ENCODE results near the gene NBL1.

The NBL1 gene

DNA sequence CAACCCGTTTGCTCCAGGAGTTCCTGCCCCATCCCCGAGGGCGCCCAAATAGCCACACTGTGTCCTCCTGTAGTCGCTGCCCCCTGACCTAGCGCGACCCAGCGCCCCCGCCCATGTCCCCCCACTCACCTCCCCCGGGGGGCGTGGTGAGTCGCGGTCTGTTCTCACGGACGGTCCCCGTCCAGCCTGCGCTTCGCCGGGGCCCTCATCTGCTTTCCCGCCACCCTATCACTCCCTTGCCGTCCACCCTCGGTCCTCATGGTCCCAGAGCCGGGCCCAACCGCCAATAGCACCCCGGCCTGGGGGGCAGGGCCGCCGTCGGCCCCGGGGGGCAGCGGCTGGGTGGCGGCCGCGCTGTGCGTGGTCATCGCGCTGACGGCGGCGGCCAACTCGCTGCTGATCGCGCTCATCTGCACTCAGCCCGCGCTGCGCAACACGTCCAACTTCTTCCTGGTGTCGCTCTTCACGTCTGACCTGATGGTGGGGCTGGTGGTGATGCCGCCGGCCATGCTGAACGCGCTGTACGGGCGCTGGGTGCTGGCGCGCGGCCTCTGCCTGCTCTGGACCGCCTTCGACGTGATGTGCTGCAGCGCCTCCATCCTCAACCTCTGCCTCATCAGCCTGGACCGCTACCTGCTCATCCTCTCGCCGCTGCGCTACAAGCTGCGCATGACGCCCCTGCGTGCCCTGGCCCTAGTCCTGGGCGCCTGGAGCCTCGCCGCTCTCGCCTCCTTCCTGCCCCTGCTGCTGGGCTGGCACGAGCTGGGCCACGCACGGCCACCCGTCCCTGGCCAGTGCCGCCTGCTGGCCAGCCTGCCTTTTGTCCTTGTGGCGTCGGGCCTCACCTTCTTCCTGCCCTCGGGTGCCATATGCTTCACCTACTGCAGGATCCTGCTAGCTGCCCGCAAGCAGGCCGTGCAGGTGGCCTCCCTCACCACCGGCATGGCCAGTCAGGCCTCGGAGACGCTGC is 21.7 kb downstream of the NBL1 start:
- no peak for DNase-seq (ENCODE audit: low read depth, low spot score)

DNA sequence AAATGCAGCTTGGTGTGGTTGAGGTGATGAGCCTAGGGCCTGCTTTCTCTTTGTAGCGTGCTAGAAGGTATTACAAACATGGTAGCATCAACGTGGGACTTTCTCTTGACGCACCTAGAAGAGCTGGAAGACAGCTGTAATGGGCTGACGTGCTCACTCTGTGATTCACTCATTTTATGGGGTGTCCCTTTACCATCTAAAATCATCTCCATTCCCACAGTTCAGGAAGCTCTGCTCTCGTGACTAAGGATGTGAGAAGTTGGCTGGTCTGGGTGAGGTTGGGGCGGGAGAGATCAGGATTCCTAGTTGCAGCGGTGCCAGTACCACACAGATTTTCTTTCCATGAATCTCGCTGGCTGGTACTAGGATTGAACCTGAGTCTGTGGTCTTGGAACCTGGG is 24.8 kb downstream of the NBL1 start:
- DNase-seq (ENCODE audit: low read depth, low spot score), result no peak

DNA sequence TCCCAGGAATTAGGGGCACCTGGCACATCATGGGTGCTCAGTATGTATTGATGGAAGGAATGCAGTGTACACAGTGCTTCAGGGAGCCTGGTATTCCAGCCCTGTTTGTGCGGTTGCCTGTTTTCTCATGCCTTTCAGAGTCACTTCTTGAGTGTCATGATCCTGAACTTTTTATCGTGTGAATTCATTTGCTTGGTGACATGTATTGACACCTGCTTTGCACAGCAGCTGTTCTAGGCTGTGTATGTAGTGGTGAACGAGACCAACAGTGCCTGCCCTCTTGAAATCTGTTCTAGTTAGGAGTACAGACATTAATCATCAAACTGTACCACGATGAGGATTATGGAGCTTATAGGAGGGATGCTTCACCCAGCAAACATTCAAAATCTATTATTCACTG is 26.7 kb downstream of the NBL1 start:
- no peak for DNase-seq (ENCODE audit: low read depth, low spot score)

DNA sequence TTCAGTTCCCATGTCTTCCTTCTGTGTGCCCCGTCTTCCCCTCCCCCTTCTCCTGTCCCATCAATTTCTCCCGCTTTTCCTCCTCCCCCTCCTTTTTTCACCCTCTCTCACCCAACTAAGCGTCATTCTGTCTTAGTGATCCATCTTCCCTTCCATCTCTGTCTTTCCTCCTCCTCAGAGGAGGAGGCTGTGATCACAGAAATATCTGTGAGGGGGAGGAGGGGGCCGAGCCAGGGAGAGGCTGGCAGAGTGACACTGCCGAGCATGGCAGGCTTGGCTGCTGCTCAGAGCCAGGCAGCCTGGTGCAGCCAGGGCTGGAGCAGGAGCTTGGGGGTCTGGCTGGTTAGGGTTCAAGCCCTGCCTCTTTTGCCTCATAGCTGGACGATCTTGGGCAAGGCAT is 28.1 kb downstream of the NBL1 start:
- DNase-seq (ENCODE audit: low read depth, low spot score), result no peak

DNA sequence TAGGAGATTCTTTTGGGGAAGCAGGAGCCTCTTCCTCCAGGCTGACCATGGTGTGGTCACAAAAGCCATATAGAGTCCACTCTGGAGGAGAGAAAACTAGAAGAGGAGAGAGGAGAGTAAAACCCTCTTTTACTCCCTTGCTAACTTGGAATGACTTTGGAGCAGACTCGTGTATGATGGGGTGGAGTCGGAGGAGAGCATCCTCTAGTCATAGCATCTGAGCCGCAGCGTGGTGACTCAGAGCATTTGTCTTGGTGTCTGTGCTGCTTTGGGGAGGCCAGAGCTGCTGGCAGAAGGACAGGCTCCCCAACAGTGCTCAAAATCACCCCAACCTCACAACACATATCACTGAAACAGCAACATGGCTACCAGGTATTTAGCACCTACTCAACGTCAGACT is 31.7 kb downstream of the NBL1 start:
- no peak for DNase-seq (ENCODE audit: low read depth, low spot score)

DNA sequence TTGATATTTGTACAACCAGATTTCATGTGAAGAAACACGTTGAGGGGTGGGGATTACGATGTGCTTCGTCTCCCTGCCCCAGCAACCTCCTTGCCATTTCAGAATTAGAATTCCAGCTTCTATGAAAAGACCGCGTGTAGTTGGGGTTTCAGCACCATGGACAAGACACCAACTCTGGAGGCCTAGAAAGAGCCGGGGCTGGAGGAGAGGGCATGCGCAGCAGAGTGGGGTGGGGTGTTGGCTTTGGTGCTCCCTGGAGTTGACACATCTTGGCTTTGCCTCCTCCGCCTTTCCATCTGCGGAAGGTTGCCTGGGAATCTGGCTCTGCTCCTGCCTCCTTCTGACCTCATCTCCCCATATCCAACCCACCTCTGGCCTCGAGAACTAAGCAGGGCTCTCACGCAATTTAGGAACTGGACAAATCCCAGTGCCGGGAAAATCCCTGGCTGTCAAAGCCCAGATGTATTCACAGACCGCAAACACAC is 32.4 kb downstream of the NBL1 start:
- DNase-seq (ENCODE audit: low read depth, low spot score), result no peak

DNA sequence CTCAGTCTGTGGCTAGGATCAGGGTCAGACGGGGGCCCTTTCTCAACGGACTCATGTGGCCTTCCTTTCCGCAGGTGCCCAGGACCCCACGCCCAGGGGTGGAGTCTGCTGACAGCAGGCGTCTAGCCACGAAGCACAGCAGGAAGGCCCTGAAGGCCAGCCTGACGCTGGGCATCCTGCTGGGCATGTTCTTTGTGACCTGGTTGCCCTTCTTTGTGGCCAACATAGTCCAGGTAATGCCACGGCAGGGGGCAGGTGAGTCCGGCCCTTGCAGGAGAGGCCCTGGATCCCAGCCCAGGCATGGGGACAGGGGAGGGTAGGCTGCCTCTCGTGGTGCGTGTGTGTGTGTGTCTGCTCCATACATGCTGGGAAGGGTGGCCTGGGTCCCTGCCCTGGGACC is 34.4 kb downstream of the NBL1 start:
- DNase-seq (ENCODE audit: low read depth, low spot score), result no peak

DNA sequence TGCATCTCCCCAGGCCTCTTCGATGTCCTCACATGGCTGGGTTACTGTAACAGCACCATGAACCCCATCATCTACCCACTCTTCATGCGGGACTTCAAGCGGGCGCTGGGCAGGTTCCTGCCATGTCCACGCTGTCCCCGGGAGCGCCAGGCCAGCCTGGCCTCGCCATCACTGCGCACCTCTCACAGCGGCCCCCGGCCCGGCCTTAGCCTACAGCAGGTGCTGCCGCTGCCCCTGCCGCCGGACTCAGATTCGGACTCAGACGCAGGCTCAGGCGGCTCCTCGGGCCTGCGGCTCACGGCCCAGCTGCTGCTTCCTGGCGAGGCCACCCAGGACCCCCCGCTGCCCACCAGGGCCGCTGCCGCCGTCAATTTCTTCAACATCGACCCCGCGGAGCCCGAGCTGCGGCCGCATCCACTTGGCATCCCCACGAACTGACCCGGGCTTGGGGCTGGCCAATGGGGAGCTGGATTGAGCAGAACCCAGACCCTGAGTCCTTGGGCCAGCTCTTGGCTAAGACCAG is 34.9 kb downstream of the NBL1 start:
- no peak for DNase-seq (ENCODE audit: low read depth, low spot score)

DNA sequence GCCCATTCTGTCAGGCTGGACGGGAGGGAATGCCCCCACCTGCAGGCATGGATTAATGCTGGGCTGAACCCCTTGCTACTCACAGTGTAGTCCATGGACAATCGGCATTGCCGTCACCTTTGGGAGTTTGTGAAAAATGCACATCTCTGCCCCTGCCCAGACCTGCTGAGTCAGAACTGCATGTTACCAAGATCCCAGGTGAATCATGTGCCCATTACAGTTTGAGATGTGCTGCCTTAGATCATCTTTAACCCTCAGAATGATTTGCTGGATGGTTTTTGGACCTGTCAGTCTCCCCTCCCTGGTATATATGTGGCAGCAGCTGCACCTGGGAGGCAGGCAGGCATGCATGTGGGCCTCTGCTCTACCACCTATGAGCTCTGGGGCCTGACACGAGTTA is 35.6 kb downstream of the NBL1 start:
- DNase-seq (ENCODE audit: low read depth, low spot score), result no peak

DNA sequence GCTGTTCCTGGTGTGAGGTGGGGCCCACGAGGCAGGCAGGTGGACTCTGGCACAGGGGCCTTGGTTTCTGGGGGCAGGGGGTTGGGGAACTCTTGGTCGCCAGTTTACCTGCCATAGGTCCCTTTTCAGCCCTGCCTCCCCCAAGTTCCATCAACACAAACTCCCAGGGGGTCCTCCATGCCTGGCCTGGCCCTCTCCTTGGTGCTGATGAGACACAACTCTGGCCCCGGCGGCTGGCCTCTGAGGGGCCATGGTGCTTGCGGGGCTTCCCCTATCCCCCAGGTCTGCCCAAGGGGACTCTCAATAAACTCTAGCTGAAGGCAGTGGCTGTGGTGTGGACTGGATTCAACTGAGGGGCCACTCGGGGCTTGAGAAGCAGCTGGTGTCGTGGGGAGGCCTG is 36.5 kb downstream of the NBL1 start:
- no peak for DNase-seq (ENCODE audit: low read depth, low spot score)

DNA sequence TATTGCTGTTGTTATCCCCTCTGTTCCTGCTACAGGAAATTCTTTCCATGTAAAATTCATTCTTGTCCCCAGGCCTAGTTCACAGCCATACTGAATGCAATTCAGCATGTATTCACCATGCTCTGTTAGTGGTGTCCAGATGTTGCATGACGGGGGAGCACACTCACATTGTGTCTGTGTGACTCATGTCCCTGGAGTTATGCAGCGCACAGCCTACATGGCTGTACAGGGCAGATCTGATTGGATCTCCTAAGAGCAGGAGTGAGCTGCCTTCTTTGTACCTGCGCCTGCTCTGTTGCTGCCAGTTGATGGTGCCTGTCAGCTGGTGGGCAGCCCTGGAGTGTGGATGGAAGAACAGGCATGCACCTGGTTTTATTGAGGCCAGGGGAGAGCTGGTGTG is 38.1 kb downstream of the NBL1 start:
- DNase-seq (ENCODE audit: low read depth, low spot score), result no peak

DNA sequence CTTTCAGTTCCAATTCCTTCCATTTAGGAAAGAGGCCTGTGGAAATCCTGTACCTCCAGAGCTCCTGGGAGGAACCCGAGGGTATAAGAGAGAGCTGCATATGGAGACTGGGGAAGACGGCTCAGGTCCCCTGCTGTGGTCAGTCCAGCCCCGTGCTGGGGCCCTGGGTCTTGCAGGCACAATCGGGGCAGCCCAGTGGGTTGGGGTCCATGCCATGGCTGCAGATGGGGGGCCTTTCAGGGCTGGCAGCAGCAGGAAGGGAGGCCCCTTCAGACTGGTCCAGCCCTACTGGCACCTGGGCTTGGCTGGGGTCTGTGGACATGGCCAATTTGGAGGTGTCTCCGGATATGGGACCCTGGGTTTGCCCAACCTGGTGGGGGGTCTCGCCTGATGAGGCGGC is 38.8 kb downstream of the NBL1 start:
- no peak for DNase-seq (ENCODE audit: low read depth, low spot score)

DNA sequence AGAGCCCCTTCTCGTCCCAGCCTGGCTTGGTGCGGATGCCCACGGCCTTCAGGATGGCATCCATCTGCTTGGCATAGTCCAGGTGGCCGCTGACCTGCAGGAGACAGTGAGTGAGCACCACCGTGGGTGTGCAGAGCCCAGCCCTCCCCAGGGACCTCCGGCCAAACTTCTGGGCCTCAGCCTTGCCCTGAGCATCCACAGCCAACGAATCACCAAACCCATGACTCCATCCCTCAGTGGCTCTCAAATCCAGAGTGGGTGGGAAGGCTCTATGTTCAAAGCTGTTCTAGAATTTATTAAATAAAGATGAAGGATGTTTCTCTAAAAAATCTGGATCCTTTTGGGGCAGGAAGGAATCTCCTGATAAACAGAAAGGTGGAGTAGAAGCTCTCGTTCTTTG is 39.2 kb downstream of the NBL1 start:
- no peak for DNase-seq (ENCODE audit: low read depth, low spot score)

DNA sequence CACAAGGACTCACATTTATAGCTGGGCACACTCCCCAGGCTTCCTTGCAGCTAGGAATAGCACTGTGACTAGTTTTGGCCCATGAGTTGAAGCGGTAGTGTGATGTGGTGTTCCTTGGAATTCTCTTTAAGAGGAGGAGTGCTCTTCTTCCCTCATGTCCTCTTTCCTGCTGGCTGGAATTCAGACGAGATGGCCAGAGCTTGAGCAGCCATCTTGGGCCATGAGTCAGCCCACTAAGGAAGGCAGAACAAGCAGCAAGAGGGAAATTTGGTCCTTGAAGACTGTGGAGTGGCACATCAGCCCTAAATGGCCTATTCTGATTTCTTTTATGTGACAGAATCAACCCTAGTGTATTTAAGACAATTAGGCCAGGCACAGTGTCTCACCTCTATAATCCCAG is 40.6 kb downstream of the NBL1 start:
- no peak for DNase-seq (ENCODE audit: low read depth, low spot score)

DNA sequence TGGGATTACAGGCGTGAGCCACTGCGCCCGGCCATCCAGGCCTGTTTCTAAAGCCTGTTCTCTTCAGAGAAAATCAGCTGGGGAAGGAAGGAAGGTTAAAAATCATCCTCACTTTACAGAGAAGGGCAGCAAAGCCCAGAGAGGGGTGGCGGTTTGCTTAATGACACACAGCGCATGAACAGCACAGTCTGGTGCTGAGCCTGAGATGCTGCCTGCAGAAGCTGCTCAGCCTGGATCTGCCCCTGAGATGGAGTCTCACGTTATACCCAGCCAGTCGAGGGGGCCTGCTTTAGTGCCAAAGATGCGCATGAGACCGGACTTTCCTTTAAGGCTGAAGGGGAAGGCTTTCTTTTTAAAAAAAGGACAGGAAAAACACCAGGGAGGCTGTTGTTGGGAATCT is 41.9 kb downstream of the NBL1 start:
- no peak for DNase-seq (ENCODE audit: low read depth, low spot score)

DNA sequence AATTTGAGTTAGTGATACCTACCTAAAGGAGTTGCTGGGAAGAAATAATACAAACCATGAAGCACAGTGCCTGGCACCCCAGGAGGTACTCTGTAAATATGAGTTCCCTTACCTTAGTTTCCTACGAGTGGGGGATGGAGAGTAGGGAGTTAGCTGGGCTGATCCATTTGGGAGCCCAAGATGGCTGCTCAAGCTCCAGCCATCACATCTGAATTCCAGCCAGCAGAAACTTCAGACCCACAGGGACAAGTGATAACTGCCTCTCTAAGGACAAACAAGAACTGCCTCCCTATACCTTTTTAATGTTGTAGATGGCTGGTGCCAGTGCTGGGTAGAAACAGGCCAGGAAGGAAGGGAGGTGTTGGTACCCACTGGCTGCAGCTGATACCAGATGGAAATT is 43.3 kb downstream of the NBL1 start:
- no peak for DNase-seq (ENCODE audit: low read depth, low spot score)

DNA sequence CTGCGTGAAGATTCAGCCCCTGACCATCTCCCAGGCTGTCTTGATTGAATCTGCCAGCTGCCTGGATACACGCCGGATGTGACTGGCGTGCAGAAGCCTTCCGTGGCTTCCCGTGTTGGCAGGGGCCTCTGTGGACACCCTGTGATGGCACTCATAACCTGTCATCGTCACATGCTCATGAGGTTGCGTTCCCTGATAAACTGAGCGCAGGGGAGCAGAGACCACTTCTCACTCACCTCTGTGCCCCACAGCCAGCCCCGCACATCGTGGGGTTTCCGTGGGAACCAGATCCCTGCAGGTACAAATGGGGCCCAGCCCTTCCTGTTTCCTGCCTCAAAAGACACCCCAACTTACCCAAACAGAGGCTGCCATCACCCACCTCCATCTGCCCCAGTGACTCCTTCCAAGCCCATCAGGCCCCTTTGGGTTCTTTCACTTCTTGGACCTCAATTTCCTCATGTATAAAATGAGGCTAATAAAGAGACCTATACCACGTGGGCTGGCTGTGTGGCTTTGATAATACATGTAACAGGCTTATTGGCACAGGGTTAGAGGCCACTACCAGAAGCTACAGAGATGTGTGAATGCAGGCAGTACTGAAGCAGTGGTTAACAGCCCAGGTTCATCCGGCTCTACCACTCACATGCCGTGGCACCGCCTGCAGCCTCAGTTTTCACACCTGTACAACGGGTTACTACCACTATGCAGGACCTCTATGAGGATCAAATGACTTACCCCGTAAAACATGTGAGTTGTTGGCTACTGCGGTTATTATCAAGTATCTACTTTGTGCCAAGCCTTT is 44.1 kb downstream of the NBL1 start:
- no peak for DNase-seq (ENCODE audit: low read depth, low spot score)

DNA sequence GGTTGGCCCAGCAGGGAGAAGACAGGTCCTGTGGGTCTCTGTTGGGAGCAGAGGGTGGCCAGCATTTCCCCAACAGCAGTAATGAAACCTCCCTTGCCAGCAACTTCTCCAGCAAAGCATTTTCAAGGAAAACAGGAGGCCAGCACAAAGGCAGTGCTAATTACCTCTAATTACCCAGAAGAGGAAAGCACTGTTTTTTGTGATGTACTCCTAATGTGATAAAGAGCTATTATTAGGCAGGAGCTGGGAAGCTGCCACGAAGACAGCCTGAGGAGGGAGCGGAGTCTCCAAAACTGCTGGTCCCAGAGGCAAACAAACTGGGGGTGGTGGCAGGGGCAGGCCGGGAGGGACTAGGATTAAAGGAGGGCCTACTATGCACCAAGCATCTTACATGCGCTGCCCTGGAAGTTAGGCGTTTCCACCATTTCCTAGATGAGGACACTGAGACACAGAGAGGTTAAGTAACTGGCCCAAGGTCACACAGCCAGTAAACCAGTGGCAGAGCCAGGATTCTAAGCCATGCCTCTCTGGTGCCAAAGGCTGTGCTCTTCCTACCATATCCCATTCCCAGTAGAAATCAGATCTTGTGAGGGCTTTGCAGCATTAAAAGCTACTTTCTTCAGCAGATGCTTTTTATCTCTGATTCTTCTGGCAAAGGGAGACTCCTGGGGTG is 45.1 kb downstream of the NBL1 start:
- no peak for DNase-seq (ENCODE audit: low read depth, low spot score)

DNA sequence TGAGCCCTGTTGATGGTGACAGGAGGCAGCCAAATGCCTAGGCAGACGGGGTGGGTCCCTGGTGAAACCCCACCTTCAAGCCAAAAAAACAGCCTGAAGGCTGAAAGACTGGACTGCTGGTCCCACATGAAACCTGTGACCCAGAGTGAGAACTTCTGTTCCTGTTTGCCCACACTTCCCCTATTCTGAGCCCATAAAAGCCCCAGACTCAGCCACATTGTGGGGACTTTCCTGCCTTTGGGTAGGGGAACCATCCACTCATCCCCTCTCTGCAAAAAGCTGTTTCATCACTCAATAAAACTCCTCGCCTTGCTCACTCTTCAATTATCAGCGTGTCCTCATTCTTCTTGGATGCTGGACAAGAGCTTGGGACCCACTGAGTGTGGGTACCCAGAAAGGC is 45.7 kb downstream of the NBL1 start:
- no peak for DNase-seq (ENCODE audit: low read depth, low spot score)

DNA sequence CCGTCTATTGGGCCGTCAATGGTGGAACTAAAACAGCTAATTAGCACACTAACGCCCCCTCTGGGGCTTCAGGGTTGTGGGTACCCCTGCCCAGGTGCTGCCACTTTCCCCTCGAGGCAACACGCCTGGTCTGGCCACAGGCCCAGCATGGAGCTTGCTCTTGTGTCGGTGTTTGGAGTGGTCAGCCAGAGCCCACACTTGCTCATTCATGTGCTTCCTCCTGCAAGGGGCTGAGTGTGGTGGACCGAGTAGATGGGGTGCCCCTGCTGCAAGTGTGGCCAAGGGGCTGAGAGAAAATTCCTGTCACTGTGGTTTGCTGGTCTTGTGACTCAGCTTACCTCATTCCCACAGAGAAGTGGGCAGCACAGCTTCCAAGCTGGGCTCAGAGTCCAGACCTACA is 46.2 kb downstream of the NBL1 start:
- DNase-seq (ENCODE audit: low read depth, low spot score), result no peak

DNA sequence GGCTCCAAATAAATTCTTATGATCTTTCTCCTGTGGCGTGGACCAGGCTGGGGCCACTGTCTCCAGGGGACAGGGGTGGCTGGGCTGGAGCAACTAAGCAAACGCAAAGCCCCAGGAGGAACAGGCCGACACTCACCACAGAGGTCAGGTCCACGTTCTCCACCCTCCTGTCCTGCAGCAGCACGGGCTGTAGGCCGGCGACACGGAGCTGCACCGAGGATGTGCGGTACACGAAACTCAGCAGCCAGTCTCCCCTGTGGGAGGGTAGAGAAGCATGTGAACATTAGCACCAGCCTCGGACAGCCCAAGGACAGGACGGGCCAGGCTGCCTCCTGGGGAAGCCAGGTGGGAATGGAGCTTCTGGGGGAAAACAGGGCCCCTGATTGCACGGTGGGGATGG is 50.2 kb downstream of the NBL1 start:
- no peak for DNase-seq (ENCODE audit: low read depth, low spot score)

DNA sequence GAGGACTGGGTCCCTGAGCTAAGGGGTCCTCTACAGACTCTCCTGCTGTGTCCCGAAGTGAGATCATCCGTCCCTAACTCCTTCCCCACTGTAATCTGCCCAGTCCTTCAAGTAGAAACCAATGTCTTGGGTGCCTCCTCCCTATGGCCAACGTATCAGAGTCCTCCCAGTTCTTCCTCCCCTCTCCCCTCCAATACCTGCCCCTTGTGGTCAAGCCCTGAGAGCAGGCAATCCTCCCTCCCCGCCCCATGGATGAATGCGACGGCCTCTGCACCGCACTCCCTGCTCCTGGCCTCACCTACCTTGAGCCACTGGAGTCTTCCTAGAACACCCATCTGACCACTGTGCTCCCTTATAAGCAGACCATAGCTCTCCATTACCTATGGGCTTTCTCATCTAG is 51.7 kb downstream of the NBL1 start:
- no peak for DNase-seq (ENCODE audit: low read depth, low spot score)

Data from brain pericyte (primary cell).